HCT116 (cell line): ENCODE data around the gene RAD50. TPM values are rescaled to one million over a fixed set of nuclear protein-coding genes. Genes with fewer than 3 reads are reported as not detected.

Experiments
- ATAC-seq: fragments of 200-7000 bp; cut with Tn5 transposase; 2 replicates; pipeline ENCODE4 v1.9.1; 2020; ENCODE audit warnings: mild to moderate bottlenecking, moderate library complexity
- BruUV-seq: library from RNA; stranded (reverse); fragments of 400-500 nt; replicated peaks from 2 replicates; lab custom pipeline; 2021; lab: Mats Ljungman, UMichigan
- CTCF ChIA-PET: fragments of 300-600 bp; sonication (Branson Sonifier 250); formaldehyde crosslinking; loops from one replicate; lab custom pipeline; 2021; ENCODE audit warnings: antibody characterized with exemption; lab: Charles Lee
- POLR2A ChIA-PET: fragments of 300-600, 350-600 bp; sonication (Branson Sonifier 250); formaldehyde crosslinking; loops from one replicate; lab custom pipeline; 2021; ENCODE audit warnings: antibody characterized with exemption; lab: Charles Lee
- RAD21 ChIA-PET, 2 experiments: fragments of 300-600 bp; sonication (Branson Sonifier 250); formaldehyde crosslinking; loops; one replicate each; lab custom pipeline; 2023; ENCODE audit warnings: low total read pairs in 2 of 2; ENCODE audit not compliant: uncharacterized antibody in 2 of 2, unreplicated experiment in 2 of 2, low non-redundant PET in 1 of 2; lab: Charles Lee
- DNase-seq: peaks from one replicate; pipeline ENCODE4 v3.0.0-alpha.2; 2010; ENCODE audit warnings: low read depth, low spot score
- H2AFZ ChIP-seq: fragments of 200-600 bp; shearing (Covaris generic), sonication (generic); 2 replicates; pipeline ENCODE4 v1.6.1; 2017; ENCODE audit warnings: low read depth, mixed run types, mixed read lengths, antibody characterized with exemption, low read length; ENCODE audit not compliant: poor library complexity, severe bottlenecking
- H3K27ac ChIP-seq: 2 replicates; pipeline ENCODE4 v1.5.1; 2012; ENCODE audit warnings: low read depth, low read length
- H3K27me3 ChIP-seq: fragments of 200-600 bp; sonication (generic); 2 replicates; pipeline ENCODE4 v1.6.1; 2016; ENCODE audit warnings: mixed run types, low read length, mixed read lengths; ENCODE audit not compliant: insufficient read depth
- H3K36me3 ChIP-seq, 2 experiments: fragments of 200-500 bp in 1 of 2; fragments of 200-600 bp in 1 of 2; sonication (Bioruptor generic) in 1 of 2; sonication (generic) in 1 of 2; 2 replicates each; pipeline versions ENCODE4 v1.5.1 to v1.6.1; 2014 to 2016; ENCODE audit warnings: low read length in 2 of 2, inconsistent platforms in 1 of 2, mixed read lengths in 1 of 2, mixed run types in 1 of 2; ENCODE audit not compliant: insufficient read depth in 2 of 2, control insufficient read depth in 1 of 2
- H3K4me1 ChIP-seq, 2 experiments: fragments of 200-600 bp in 1 of 2; sonication (generic) in 1 of 2; 2 replicates each; pipeline versions ENCODE4 v1.5.1 to v1.6.1; 2012 to 2017; ENCODE audit warnings: low read length in 2 of 2, inconsistent platforms in 1 of 2, mild to moderate bottlenecking in 1 of 2, mixed read lengths in 1 of 2, mixed run types in 1 of 2, moderate library complexity in 1 of 2; ENCODE audit not compliant: insufficient read depth in 2 of 2, control insufficient read depth in 1 of 2
- H3K4me2 ChIP-seq: fragments of 200-600 bp; sonication (generic); 2 replicates; pipeline ENCODE4 v1.6.1; 2017; ENCODE audit warnings: mixed run types, low read length, mixed read lengths
- H3K4me3 ChIP-seq, 2 experiments: fragments of 200-600 bp in 1 of 2; sonication (generic) in 1 of 2; replicated peaks in 1 of 2; 2 replicates each; pipeline ENCODE4 v1.5.1; 2011 to 2016; ENCODE audit warnings: low read length in 2 of 2, control low read depth in 1 of 2, low read depth in 1 of 2, mild to moderate bottlenecking in 1 of 2, mixed read lengths in 1 of 2, mixed run types in 1 of 2
- H3K79me2 ChIP-seq: fragments of 200-600 bp; sonication (generic); 2 replicates; pipeline ENCODE4 v1.6.1; 2017; ENCODE audit warnings: mild to moderate bottlenecking, mixed run types, low read length, moderate library complexity, mixed read lengths; ENCODE audit not compliant: insufficient read depth
- H3K9ac ChIP-seq: fragments of 200-600 bp; sonication (generic); 2 replicates; pipeline ENCODE4 v1.6.1; 2016; ENCODE audit warnings: low read length, mixed read lengths
- H3K9me2 ChIP-seq: fragments of 200-600 bp; sonication (generic), shearing (Covaris generic); 2 replicates; pipeline ENCODE4 v1.6.1; 2017; ENCODE audit warnings: mixed run types, mild to moderate bottlenecking, moderate library complexity; ENCODE audit not compliant: insufficient read depth
- H3K9me3 ChIP-seq, 2 experiments: fragments of 200-500 bp in 1 of 2; fragments of 200-600 bp in 1 of 2; sonication (Bioruptor generic) in 1 of 2; sonication (generic) in 1 of 2; 2 replicates each; pipeline ENCODE4 v1.6.1; 2014 to 2017; ENCODE audit warnings: low read length in 2 of 2, mixed read lengths in 2 of 2, inconsistent platforms in 1 of 2, low read depth in 1 of 2, mild to moderate bottlenecking in 1 of 2, mixed run types in 1 of 2, moderate library complexity in 1 of 2; ENCODE audit not compliant: control insufficient read depth in 1 of 2, insufficient read depth in 1 of 2
- H4K20me1 ChIP-seq: fragments of 200-600 bp; sonication (generic), shearing (Covaris generic); 2 replicates; pipeline ENCODE4 v1.6.1; 2017; ENCODE audit warnings: mixed run types, mild to moderate bottlenecking, moderate library complexity; ENCODE audit not compliant: insufficient read depth
- ATF3 ChIP-seq: IDR thresholded peaks from 2 replicates; pipeline ENCODE4 v1.6.1; 2012
- CEBPB ChIP-seq: IDR thresholded peaks from 2 replicates; pipeline ENCODE4 v1.6.1; 2012; ENCODE audit warnings: low read depth
- CTCF ChIP-seq, 3 experiments: fragments of 200-600 bp in 1 of 3; sonication (generic) in 1 of 3; IDR thresholded peaks in 2 of 3; conservative IDR thresholded peaks in 1 of 3; 2 replicates each; pipeline ENCODE4 v1.5.1; 2012 to 2017; ENCODE audit warnings: low read depth in 2 of 3, low read length in 2 of 3, antibody characterized with exemption in 1 of 3, borderline replicate concordance in 1 of 3, control low read depth in 1 of 3, mild to moderate bottlenecking in 1 of 3, mixed read lengths in 1 of 3, mixed run types in 1 of 3, moderate library complexity in 1 of 3; ENCODE audit not compliant: insufficient read depth in 1 of 3
- EGR1 ChIP-seq: IDR thresholded peaks from 2 replicates; pipeline ENCODE4 v1.6.1; 2012; ENCODE audit warnings: low read depth
- ELF1 ChIP-seq: IDR thresholded peaks from 2 replicates; pipeline ENCODE4 v1.6.1; 2012; ENCODE audit warnings: low read depth, borderline replicate concordance
- EZH2 ChIP-seq: fragments of 200-600 bp; sonication (generic); IDR thresholded peaks from 2 replicates; pipeline ENCODE4 v1.6.1; 2017; ENCODE audit warnings: antibody characterized with exemption, mixed run types
- EZH2phosphoT487 ChIP-seq: fragments of 200-600 bp; IDR thresholded peaks from 2 replicates; pipeline ENCODE4 v1.6.1; 2018; ENCODE audit warnings: antibody characterized with exemption, borderline replicate concordance
- FOSL1 ChIP-seq: IDR thresholded peaks from 2 replicates; pipeline ENCODE4 v1.6.1; 2012; ENCODE audit warnings: low read depth
- MAX ChIP-seq: IDR thresholded peaks from 2 replicates; pipeline ENCODE4 v1.6.1; 2012
- POLR2A ChIP-seq: IDR thresholded peaks from 2 replicates; pipeline ENCODE4 v1.7.0; 2011; ENCODE audit warnings: borderline replicate concordance; ENCODE audit not compliant: insufficient read depth, insufficient read length; ENCODE audit errors: extremely low read depth
- REST ChIP-seq: IDR thresholded peaks from 2 replicates; pipeline ENCODE4 v1.6.1; 2012; ENCODE audit warnings: low read depth
- SIN3A ChIP-seq: IDR thresholded peaks from 2 replicates; pipeline ENCODE4 v1.6.1; 2012; ENCODE audit warnings: low read depth
- SRF ChIP-seq: IDR thresholded peaks from 2 replicates; pipeline ENCODE4 v1.6.1; 2012; ENCODE audit warnings: low read depth
- TCF7L2 ChIP-seq: IDR thresholded peaks from 2 replicates; pipeline ENCODE4 v1.7.0; 2011; ENCODE audit warnings: borderline replicate concordance, inconsistent platforms; ENCODE audit not compliant: insufficient read depth, insufficient read length; ENCODE audit errors: extremely low read depth
- ZBTB33 ChIP-seq: IDR thresholded peaks from 2 replicates; pipeline ENCODE4 v1.6.1; 2011; ENCODE audit warnings: mild to moderate bottlenecking, low read length, moderate library complexity; ENCODE audit not compliant: insufficient replicate concordance; ENCODE audit errors: extremely low read depth
- ZFX ChIP-seq: fragments of 450-650 bp; IDR thresholded peaks from 2 replicates; pipeline ENCODE4 v1.6.1; 2017
- ZNF274 ChIP-seq: fragments of 200-500 bp; sonication (Bioruptor generic); IDR thresholded peaks from 2 replicates; pipeline ENCODE4 v1.6.1; 2014; ENCODE audit warnings: mild to moderate bottlenecking, low read depth, low read length, inconsistent platforms
- intact Hi-C: fragments of 100-400 bp; cut with micrococcal nuclease; formaldehyde crosslinking; loops from 2 replicates; pipeline ENCODE4 v1.10.0; 2022
- total RNA-seq: library from RNA; stranded (reverse); gene quantifications from one replicate; pipeline ENCODE4 v1.2.1, GENCODE V29; 2021; ENCODE audit not compliant: unreplicated experiment

The RAD50 gene
- total RNA-seq, 1 experiment from 2014 or later, result 43.6 TPM

- intact Hi-C loops, result no loop called here
- TF ChIP-seq ZNF274 (no peak), TCF7L2 (no peak), EGR1 (no peak), ATF3 (no peak), CTCF (IDR thresholded peaks at IDR 0.05 in 2 of 3, conservative IDR thresholded peaks at IDR 0.05 in 1 of 3; ENCODE audit: borderline replicate concordance in 1 of 3, insufficient read depth in 1 of 3, low read depth in 2 of 3, low read length in 2 of 3) (no peak), ZFX (no peak), EZH2phosphoT487 (no peak), SRF (no peak), FOSL1 (no peak), REST (no peak), ZBTB33 (no peak), SIN3A (no peak), POLR2A (no peak), CEBPB (no peak), MAX (no peak), EZH2 (no peak), ELF1 (no peak)
- Histone ChIP-seq H4K20me1 (no peaks in the 10 kb centered on the region), H3K4me2 (no peak overlapping the region), H3K9me3 (no peaks in the 10 kb centered on the region), H3K27me3 (no peaks in the 10 kb centered on the region), H3K27ac (no peak overlapping the region), H3K36me3 (peaks cover 29 to 39% of the 10 kb centered on the region in 2 experiments; a peak in 3 of 4 replicates), H3K9ac (no peak overlapping the region), H3K9me2 (no peaks in the 10 kb centered on the region), H2AFZ (no peak overlapping the region), H3K4me3 (no peak overlapping the region), H3K4me1 (no peaks in the 10 kb centered on the region), H3K79me2 (0 out of 2 replicates have a peak, but pooled peaks cover 3% of the 10 kb centered on the region)
- CTCF ChIA-PET, result no interaction called here
- RAD21 ChIA-PET, result no interaction called here
- ATAC-seq (no peak), DNase-seq (no peak)
- no TSS peak for BruUV-seq
- POLR2A ChIA-PET, result no interaction called here
These were observed 56.1 kb downstream of the RAD50 start for GRCh38 chr5:132612846-132613245.
